Right hindlimb (tissue), 1 donor: ENCODE data around the gene KDM5D.

ENCODE experiments used
- DNase-seq: peaks from one replicate; pipeline ENCODE4 v3.0.0-alpha.2; 2018

KDM5D gene

DNA sequence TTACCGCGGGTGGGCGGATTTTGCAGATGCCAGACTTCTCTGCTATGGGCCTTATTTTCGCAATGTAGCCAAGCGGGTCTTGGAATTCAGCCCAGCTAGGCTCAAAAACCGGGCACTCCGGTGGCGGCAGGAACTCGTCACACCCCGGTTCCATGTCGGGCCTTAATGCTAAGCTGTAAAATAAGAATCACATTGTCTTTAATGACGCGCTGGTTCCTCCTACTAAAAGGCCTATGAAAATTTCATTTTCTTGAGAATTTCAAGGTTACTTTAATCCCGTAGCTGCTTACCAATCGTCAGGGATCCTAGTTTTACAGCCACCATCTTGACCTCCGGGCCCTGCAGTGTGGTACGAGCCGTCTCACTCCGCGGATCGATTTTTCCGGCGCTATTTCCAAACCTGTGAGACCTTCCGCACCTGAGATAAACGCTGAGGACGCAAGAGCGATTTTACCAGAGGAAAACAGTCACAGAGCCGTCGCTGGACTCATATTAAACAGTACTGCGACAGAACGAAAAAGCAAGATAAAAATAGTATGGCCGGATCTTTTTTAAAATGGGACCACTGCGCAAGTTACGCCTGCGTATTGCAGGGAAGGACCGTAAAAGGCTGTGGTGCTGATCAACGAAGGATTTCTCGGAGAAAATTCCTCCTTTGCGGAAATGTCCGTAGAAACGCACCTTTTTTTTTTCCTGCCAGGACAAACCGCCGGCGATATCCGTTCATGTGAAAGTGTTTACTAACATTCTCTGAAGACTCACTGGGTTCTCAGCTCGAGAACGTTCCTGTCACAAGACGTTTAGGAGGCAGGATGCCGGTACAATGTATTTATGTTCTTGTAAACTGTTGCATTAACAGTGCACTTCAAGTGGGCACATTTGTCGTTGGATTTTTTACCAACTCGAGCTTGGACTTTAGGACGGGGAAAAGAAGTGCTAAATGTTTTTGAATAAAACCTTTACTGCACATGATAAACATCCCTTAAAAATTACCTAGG, at the start of gene KDM5D:
KDM5D (minus strand) TSS at position 346 of the 998 bp plus-strand sequence; CDS start at position 154, 192 bp downstream.
- peak; percentile 64 for DNase-seq

GRCh38 chrY:19768375-19768774, 23.8 kb upstream of the KDM5D start:
- DNase-seq, result no peak

GRCh38 chrY:19743331-19743730, 1.2 kb downstream of the KDM5D start:
- DNase-seq, result no peak

GRCh38 chrY:19742153-19742552, 2.4 kb downstream of the KDM5D start:
- no peak for DNase-seq

GRCh38 chrY:19734425-19734824, 10.1 kb downstream of the KDM5D start:
- no peak for DNase-seq

DNA sequence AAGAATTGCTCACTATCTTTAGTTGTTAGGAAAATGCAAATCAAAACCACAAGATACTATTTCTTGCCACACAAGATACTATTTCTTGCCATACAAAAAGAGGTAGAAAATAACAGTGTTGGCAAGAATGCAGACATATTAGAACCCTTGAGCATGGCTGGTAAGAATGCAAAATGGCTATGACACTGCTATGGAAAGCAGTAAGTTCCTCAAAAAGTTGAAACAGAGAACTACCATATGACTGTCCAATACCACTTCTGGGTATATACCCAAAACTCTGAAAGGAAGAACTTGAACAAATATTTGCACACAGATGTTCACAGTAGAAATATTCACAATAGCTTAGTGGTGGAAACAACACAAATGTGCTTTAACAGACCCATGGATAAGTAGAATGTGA, 26.6 kb downstream of the KDM5D start:
- no peak for DNase-seq

DNA sequence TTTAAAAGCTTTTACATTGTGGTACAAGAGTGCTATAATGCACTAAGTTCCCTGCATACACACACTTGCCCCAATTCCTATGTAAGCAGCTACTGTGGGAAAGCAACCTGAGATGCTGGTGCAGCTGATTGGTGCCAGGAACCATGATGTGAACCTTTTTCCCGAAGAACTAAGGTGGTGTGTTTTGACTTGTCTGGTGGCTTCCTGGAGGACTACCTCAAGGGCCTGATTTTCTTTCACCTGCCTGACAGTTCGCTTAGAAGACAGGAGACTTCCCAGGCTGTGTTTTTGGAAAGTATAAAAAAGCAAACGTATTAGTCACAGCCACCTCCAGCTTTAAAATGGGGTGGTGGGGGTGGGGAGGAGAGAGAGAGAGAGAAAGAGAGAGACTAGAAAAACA, 27.4 kb downstream of the KDM5D start:
- DNase-seq, result no peak

GRCh38 chrY:19715226-19715625, 29.3 kb downstream of the KDM5D start:
- DNase-seq, result no peak

DNA sequence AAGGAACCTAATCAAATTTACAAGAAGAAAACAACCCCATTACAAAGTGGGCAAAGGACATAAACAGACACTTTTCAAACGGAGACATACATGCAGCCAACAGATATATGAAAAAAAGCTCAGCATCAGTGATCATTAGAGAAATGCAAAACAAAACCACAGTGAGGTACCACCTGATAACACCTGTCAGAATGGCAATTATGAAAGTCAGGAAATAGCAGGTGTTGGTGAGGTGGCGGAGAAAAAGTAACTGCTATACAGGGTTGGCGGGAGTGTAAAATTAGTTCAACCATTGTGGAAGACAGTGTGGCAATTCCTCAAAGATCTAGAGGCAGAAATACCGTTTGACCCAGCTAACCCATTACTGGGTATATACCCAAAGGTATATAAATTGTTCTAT, 31.1 kb downstream of the KDM5D start:
- DNase-seq, result no peak

DNA sequence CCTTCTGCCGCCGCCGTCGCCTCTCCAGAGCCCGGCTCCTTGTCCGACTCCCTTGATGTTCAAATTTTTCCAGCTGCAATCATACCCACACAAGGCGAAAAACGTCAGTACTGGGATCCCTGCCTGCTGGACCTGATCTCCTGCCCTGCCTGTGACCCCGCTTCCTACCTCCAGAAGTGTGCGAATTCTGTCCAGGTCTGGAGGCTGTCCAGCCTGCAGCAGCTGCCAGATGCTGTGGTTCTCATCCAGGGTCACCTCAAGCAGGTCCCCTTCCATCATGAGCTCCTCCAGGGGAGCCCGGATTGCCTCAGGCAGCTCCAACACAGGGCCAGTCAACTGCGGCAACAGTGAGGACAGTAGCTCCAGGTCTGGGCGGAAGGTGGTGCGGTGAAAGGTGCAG, 38.3 kb downstream of the KDM5D start:
- DNase-seq, result no peak

GRCh38 chrY:19698495-19698894, 46.0 kb downstream of the KDM5D start:
- no peak for DNase-seq

DNA sequence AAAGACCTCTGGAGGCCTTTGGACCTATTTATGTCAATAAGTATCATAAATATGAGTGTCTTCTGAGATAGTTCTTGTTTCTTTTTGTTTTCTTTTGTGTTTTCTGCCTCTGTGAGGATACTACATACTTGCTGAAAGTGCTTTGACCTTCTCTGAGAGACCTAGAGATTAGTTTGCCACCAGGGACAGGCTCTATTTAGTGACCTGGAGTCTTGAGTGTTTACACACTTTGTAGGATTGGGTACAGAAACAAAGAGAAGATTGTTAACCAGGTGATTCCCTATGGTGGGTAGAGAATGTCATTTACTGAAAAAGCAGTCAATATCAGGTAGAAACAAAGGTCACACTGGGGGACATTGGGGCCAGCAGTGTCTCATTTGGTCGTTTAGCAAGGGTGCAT, 63.7 kb downstream of the KDM5D start:
- DNase-seq, result no peak
